Ectodermal cell (in vitro differentiated cells): ENCODE data around the gene PLIN4.

Experiments used
- H3K27ac ChIP-seq: 2 replicates; pipeline ENCODE4 v1.7.0; 2013; ENCODE audit warnings: mild to moderate bottlenecking, low read depth, low read length; ENCODE audit not compliant: insufficient read depth, poor library complexity, severe bottlenecking
- H3K27me3 ChIP-seq: 2 replicates; pipeline ENCODE4 v1.7.0; 2013; ENCODE audit warnings: mild to moderate bottlenecking, low read length; ENCODE audit not compliant: insufficient read depth, control insufficient read depth, poor library complexity, severe bottlenecking
- H3K36me3 ChIP-seq: one replicate; pipeline ENCODE4 v1.7.0; 2013; ENCODE audit warnings: low read length; ENCODE audit not compliant: control insufficient read depth, insufficient read depth
- H3K4me1 ChIP-seq: one replicate; pipeline ENCODE4 v1.7.0; 2013; ENCODE audit warnings: low read length; ENCODE audit not compliant: control insufficient read depth, insufficient read depth
- H3K4me3 ChIP-seq: 2 replicates; pipeline ENCODE4 v1.7.0; 2013; ENCODE audit warnings: low read depth, low read length, control low read depth; ENCODE audit not compliant: insufficient read depth
- H3K9me3 ChIP-seq: 2 replicates; pipeline ENCODE4 v1.7.0; 2013; ENCODE audit warnings: mild to moderate bottlenecking, low read length, moderate library complexity; ENCODE audit not compliant: control insufficient read depth
- WGBS, 2 experiments: methylation state at CpG; one replicate each; pipeline ENCODE4 v1.1.7; 2013; ENCODE audit warnings: missing lambda C conversion rate in 2 of 2; 5-methylcytosine and 5-hydroxymethylcytosine counted together

The PLIN4 gene

GRCh38 chr19:4525563-4526002 lies 7.3 kb upstream of the PLIN4 start:
- H3K27me3 ChIP-seq: no peaks in the 10 kb centered on the region
- H3K4me1 ChIP-seq: no peaks in the 10 kb centered on the region
- WGBS, 2 experiments: 88% methylated on average over 22 to 23 of the region's 23 CpGs
- no peaks in the 10 kb centered on the region for H3K9me3 ChIP-seq
- H3K36me3 ChIP-seq: no peaks in the 10 kb centered on the region
- no peak overlapping the region for H3K4me3 ChIP-seq
- no peak overlapping the region for H3K27ac ChIP-seq

- H3K4me3 ChIP-seq: no peak overlapping the region
- no peaks in the 10 kb centered on the region for H3K9me3 ChIP-seq
- WGBS, 2 experiments: 75 to 77% methylated on average over 23 of the region's 23 CpGs
- H3K27ac ChIP-seq: no peak overlapping the region
- H3K4me1 ChIP-seq: no peaks in the 10 kb centered on the region
- no peaks in the 10 kb centered on the region for H3K36me3 ChIP-seq
- no peaks in the 10 kb centered on the region for H3K27me3 ChIP-seq
These were observed 6.7 kb upstream of the PLIN4 start for GRCh38 chr19:4524808-4525562.

- Histone ChIP-seq H3K4me1 (no peaks in the 10 kb centered on the region), H3K4me3 (no peak overlapping the region), H3K9me3 (no peaks in the 10 kb centered on the region), H3K27ac (no peak overlapping the region), H3K36me3 (no peaks in the 10 kb centered on the region), H3K27me3 (no peaks in the 10 kb centered on the region)
- 79 to 80% methylated on average over 53 of the region's 53 CpGs for WGBS, 2 experiments
These were observed 5.2 kb upstream of the PLIN4 start for GRCh38 chr19:4523306-4524110.

GRCh38 chr19:4522291-4523002 lies 4.2 kb upstream of the PLIN4 start:
- Histone ChIP-seq H3K4me3 (no peak overlapping the region), H3K9me3 (no peaks in the 10 kb centered on the region), H3K27ac (no peak overlapping the region), H3K4me1 (no peaks in the 10 kb centered on the region), H3K36me3 (no peaks in the 10 kb centered on the region), H3K27me3 (no peaks in the 10 kb centered on the region)
- 92% methylated on average over 15 of the region's 15 CpGs for WGBS, 2 experiments

- no peaks in the 10 kb centered on the region for H3K27me3 ChIP-seq
- no peaks in the 10 kb centered on the region for H3K4me1 ChIP-seq
- H3K27ac ChIP-seq: no peak overlapping the region
- no peaks in the 10 kb centered on the region for H3K36me3 ChIP-seq
- H3K4me3 ChIP-seq: no peak overlapping the region
- WGBS, 2 experiments: 84 to 88% methylated on average over 5 of the region's 5 CpGs
- no peaks in the 10 kb centered on the region for H3K9me3 ChIP-seq
These were observed 3.6 kb upstream of the PLIN4 start for GRCh38 chr19:4521888-4522242.

- Histone ChIP-seq H3K4me3 (no peak overlapping the region), H3K9me3 (no peaks in the 10 kb centered on the region), H3K4me1 (peaks cover 4% of the 10 kb centered on the region), H3K27ac (no peak overlapping the region), H3K36me3 (no peaks in the 10 kb centered on the region), H3K27me3 (no peaks in the 10 kb centered on the region)
- WGBS, 2 experiments: 89% methylated on average over 11 of the region's 11 CpGs
These were observed 3.0 kb upstream of the PLIN4 start for GRCh38 chr19:4521170-4521887.

- 87 to 88% methylated on average over 9 of the region's 9 CpGs for WGBS, 2 experiments
- Histone ChIP-seq H3K27ac (no peak overlapping the region), H3K4me1 (peaks cover 5% of the 10 kb centered on the region)
These were observed 1.4 kb upstream of the PLIN4 start for GRCh38 chr19:4519521-4520277.

GRCh38 chr19:4519172-4519496 lies 848 bp upstream of the PLIN4 start:
- Histone ChIP-seq H3K27me3 (no peaks in the 10 kb centered on the region), H3K4me1 (peaks cover 5% of the 10 kb centered on the region), H3K36me3 (no peaks in the 10 kb centered on the region), H3K4me3 (no peak overlapping the region), H3K9me3 (no peaks in the 10 kb centered on the region), H3K27ac (no peak overlapping the region)
- WGBS, 2 experiments: 93 to 96% methylated on average over 6 of the region's 6 CpGs

More at GRCh38 chr19:4519521-4520277, 1.4 kb upstream of the PLIN4 start:
- H3K9me3 ChIP-seq: no peaks in the 10 kb centered on the region
- no peaks in the 10 kb centered on the region for H3K36me3 ChIP-seq
- H3K27me3 ChIP-seq: no peaks in the 10 kb centered on the region
- no peak overlapping the region for H3K4me3 ChIP-seq

- peaks cover 5% of the 10 kb centered on the region for H3K4me1 ChIP-seq
- H3K27me3 ChIP-seq: no peaks in the 10 kb centered on the region
- no peak overlapping the region for H3K4me3 ChIP-seq
- H3K9me3 ChIP-seq: no peaks in the 10 kb centered on the region
- no peak overlapping the region for H3K27ac ChIP-seq
- WGBS, 2 experiments: 88 to 92% methylated on average over 24 of the region's 24 CpGs
- no peaks in the 10 kb centered on the region for H3K36me3 ChIP-seq
These were observed 732 bp downstream of the PLIN4 start for GRCh38 chr19:4517451-4518057.
